A549 (cell line): Measurements from ENCODE around the gene TMEM179.

Source experiments
- EHF ChIP-seq: fragments of 250-450 bp; sonication (Bioruptor Pico); IDR thresholded peaks from 2 replicates; pipeline ENCODE4 v1.5.0; 2020; ENCODE audit warnings: mild to moderate bottlenecking
- GATA3 ChIP-seq: IDR thresholded peaks from 2 replicates; pipeline ENCODE4 v1.6.1; 2012; ENCODE audit warnings: borderline replicate concordance
- HDAC2 ChIP-seq: fragments of 200-600 bp; sonication (generic); IDR thresholded peaks from 2 replicates; pipeline ENCODE4 v1.6.1; 2016
- RAD21 ChIP-seq, 2 experiments: fragments of >200 bp in 1 of 2; sonication (Bioruptor Twin) in 1 of 2; formaldehyde crosslinking in 1 of 2; IDR thresholded peaks in 1 of 2; conservative IDR thresholded peaks in 1 of 2; 2 replicates in 1 of 2; 3 replicates in 1 of 2; pipeline ENCODE4 v1.6.1; 2012 to 2018; ENCODE audit warnings: inconsistent platforms in 1 of 2
- SMC3 ChIP-seq: fragments of >200 bp; sonication (Bioruptor Twin); formaldehyde crosslinking; IDR thresholded peaks from 3 replicates; pipeline ENCODE4 v1.6.1; 2018; ENCODE audit warnings: inconsistent platforms
- TF ChIP-seq, protein P1 (sequence below): fragments of >200 bp; sonication (Bioruptor Twin); formaldehyde crosslinking; IDR thresholded peaks from 3 replicates; pipeline ENCODE4 v1.5.1; 2016
- TF ChIP-seq, protein P2 (sequence below): IDR thresholded peaks from 2 replicates; pipeline ENCODE4 v1.6.1; 2012

DNA sequence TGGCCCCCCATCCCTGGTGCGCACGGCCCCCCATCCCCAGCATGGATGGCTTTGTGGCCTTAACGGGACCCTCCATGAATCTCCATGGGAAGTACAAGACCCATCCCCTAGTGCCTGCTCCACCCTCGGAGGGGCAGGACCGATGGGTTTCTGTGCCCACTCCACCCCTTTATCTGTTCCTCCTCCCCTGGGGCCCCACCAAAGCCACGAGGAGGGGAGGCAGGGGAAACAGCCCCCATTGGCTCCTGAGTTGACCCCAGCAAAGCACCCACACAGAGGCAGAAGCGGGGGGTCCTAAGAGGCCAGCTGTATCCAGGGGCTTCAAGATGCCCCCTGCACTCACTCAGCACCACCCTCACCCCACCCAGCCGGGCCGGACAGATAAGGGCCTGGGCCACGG lies 36.1 kb upstream of the TMEM179 start:
- no peak for TF ChIP-seq EHF (CRISPR knock-in tag)
- TF ChIP-seq, protein P1, sequence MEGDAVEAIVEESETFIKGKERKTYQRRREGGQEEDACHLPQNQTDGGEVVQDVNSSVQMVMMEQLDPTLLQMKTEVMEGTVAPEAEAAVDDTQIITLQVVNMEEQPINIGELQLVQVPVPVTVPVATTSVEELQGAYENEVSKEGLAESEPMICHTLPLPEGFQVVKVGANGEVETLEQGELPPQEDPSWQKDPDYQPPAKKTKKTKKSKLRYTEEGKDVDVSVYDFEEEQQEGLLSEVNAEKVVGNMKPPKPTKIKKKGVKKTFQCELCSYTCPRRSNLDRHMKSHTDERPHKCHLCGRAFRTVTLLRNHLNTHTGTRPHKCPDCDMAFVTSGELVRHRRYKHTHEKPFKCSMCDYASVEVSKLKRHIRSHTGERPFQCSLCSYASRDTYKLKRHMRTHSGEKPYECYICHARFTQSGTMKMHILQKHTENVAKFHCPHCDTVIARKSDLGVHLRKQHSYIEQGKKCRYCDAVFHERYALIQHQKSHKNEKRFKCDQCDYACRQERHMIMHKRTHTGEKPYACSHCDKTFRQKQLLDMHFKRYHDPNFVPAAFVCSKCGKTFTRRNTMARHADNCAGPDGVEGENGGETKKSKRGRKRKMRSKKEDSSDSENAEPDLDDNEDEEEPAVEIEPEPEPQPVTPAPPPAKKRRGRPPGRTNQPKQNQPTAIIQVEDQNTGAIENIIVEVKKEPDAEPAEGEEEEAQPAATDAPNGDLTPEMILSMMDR: no peak
- no peak for TF ChIP-seq SMC3
- TF ChIP-seq GATA3: no peak
- no peak for TF ChIP-seq RAD21 (conservative IDR thresholded peaks at IDR 0.05 in 1 of 2, IDR thresholded peaks at IDR 0.05 in 1 of 2)
- TF ChIP-seq, protein P2, sequence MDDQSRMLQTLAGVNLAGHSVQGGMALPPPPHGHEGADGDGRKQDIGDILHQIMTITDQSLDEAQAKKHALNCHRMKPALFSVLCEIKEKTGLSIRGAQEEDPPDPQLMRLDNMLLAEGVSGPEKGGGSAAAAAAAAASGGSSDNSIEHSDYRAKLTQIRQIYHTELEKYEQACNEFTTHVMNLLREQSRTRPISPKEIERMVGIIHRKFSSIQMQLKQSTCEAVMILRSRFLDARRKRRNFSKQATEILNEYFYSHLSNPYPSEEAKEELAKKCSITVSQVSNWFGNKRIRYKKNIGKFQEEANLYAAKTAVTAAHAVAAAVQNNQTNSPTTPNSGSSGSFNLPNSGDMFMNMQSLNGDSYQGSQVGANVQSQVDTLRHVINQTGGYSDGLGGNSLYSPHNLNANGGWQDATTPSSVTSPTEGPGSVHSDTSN: no peak
- no peak for TF ChIP-seq HDAC2
